Caco-2 (cell line): ENCODE results near the gene FZD10. TPM values are rescaled to one million over a fixed set of nuclear protein-coding genes. Genes with fewer than 3 reads are reported as not detected.

ENCODE experiments used
- BruUV-seq: library from RNA; stranded (reverse); fragments of 400-500 nt; replicated peaks from 2 replicates; lab custom pipeline; 2021; lab: Mats Ljungman, UMichigan
- CTCF ChIA-PET: fragments of 300-600 bp; sonication (Branson Sonifier 250); formaldehyde crosslinking; loops from one replicate; lab custom pipeline; 2022; ENCODE audit warnings: antibody characterized with exemption; lab: Charles Lee
- POLR2A ChIA-PET: fragments of 300-600 bp; sonication (Branson Sonifier 250); formaldehyde crosslinking; loops from one replicate; lab custom pipeline; 2022; ENCODE audit warnings: antibody characterized with exemption; lab: Charles Lee
- DNase-seq, 2 experiments: peaks; one replicate each; pipeline versions ENCODE4 v3.0.0 to v3.0.0-alpha.2; 2020 to 2022
- H3K27me3 ChIP-seq: replicated peaks from 2 replicates; pipeline ENCODE4 v1.6.0; 2011; ENCODE audit warnings: low read length; ENCODE audit not compliant: control insufficient read depth, insufficient read depth
- H3K36me3 ChIP-seq: 2 replicates; pipeline ENCODE4 v1.5.1; 2011; ENCODE audit warnings: low read length; ENCODE audit not compliant: control insufficient read depth, insufficient read depth
- H3K4me1 ChIP-seq: fragments of 250-450 bp; sonication (Bioruptor Pico); 2 replicates; pipeline ENCODE4 v1.5.1; 2020; ENCODE audit warnings: mild to moderate bottlenecking
- H3K4me3 ChIP-seq: 2 replicates; pipeline ENCODE4 v1.5.1; 2011; ENCODE audit warnings: low read depth, mild to moderate bottlenecking, control low read depth, low read length
- H3K9me3 ChIP-seq: fragments of 250-450 bp; sonication (Bioruptor Pico); 2 replicates; pipeline ENCODE4 v1.5.1; 2020; ENCODE audit warnings: mild to moderate bottlenecking, moderate library complexity
- H3K27ac Mint-ChIP-seq: one replicate; pipeline ENCODE4 v1.8.0; 2022; ENCODE audit warnings: mixed read lengths; ENCODE audit not compliant: unreplicated experiment
- H3K27me3 Mint-ChIP-seq: one replicate; pipeline ENCODE4 v1.8.0; 2022; ENCODE audit warnings: mixed read lengths; ENCODE audit not compliant: insufficient read depth, unreplicated experiment
- H3K36me3 Mint-ChIP-seq: one replicate; pipeline ENCODE4 v1.8.0; 2022; ENCODE audit warnings: mild to moderate bottlenecking, mixed read lengths; ENCODE audit not compliant: insufficient read depth, unreplicated experiment
- H3K4me1 Mint-ChIP-seq: one replicate; pipeline ENCODE4 v1.8.0; 2022; ENCODE audit warnings: low read depth, mixed read lengths; ENCODE audit not compliant: unreplicated experiment
- H3K4me3 Mint-ChIP-seq: one replicate; pipeline ENCODE4 v1.8.0; 2022; ENCODE audit warnings: mild to moderate bottlenecking, moderate library complexity, mixed read lengths; ENCODE audit not compliant: unreplicated experiment
- H3K9me3 Mint-ChIP-seq: one replicate; pipeline ENCODE4 v1.8.0; 2022; ENCODE audit warnings: mixed read lengths; ENCODE audit not compliant: unreplicated experiment
- intact Hi-C: fragments of 100-400 bp; cut with micrococcal nuclease; formaldehyde crosslinking; loops from one replicate; pipeline ENCODE4 v1.10.0; 2022; ENCODE audit not compliant: unreplicated experiment
- total RNA-seq: library from RNA; stranded (reverse); gene quantifications from 2 replicates; pipeline ENCODE4 v1.2.3, GENCODE V29; 2022
- TF ChIP-seq, protein P1 (sequence below), 2 experiments: fragments of 200-600 bp in 1 of 2; IDR thresholded peaks; 1 replicate in 1 of 2; 2 replicates in 1 of 2; pipeline versions ENCODE4 v1.5.1 to v1.8.0; 2011 to 2022; ENCODE audit warnings: antibody characterized with exemption in 1 of 2, control low read depth in 1 of 2, inconsistent platforms in 1 of 2, low read depth in 1 of 2, low read length in 1 of 2, mild to moderate bottlenecking in 1 of 2, moderate library complexity in 1 of 2; ENCODE audit not compliant: insufficient read depth in 1 of 2, severe bottlenecking in 1 of 2, unreplicated experiment in 1 of 2

FZD10 gene
- total RNA-seq, 1 experiment from 2014 or later, result 0.09 TPM

DNA sequence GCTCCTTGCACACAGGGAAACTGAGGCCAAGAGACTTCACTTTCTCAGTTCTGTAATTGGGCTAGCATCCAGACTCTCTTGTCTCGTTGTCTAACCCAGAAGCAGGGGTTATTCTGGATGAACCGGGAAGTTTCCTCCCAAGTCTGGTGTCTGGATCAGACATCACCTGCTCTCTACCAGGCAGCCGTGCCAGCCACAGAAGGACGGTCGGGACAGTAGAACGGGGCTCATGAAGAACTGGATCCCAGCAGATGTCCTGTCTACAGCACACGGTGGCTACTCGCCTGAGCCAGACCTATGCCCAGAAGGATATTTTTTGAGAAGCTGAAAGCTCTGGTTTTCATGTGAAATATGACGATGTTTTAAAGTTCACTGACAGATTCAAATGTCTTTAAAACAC lies 19.1 kb upstream of the FZD10 start:
- Histone ChIP-seq H3K4me1 (no peaks in the 10 kb centered on the region), H3K9me3 (no peaks in the 10 kb centered on the region), H3K4me3 (no peak overlapping the region), H3K36me3 (no peaks in the 10 kb centered on the region), H3K27me3 (no peaks in the 10 kb centered on the region)
- Mint-ChIP-seq H3K4me1 (no peaks in the 10 kb centered on the region), H3K27ac (no peak overlapping the region), H3K36me3 (no peaks in the 10 kb centered on the region), H3K27me3 (peaks cover 11% of the 10 kb centered on the region), H3K4me3 (no peak overlapping the region), H3K9me3 (no peaks in the 10 kb centered on the region)
- intact Hi-C loops, result loop anchor here (10.0 kb wide), 1 partner anchor 98 kb away; no protein-coding TSS in a partner anchor
- BruUV-seq, result no TSS peak
- ChIA-PET POLR2A (no interaction called here), CTCF (no interaction called here)
- TF ChIP-seq, protein P1, sequence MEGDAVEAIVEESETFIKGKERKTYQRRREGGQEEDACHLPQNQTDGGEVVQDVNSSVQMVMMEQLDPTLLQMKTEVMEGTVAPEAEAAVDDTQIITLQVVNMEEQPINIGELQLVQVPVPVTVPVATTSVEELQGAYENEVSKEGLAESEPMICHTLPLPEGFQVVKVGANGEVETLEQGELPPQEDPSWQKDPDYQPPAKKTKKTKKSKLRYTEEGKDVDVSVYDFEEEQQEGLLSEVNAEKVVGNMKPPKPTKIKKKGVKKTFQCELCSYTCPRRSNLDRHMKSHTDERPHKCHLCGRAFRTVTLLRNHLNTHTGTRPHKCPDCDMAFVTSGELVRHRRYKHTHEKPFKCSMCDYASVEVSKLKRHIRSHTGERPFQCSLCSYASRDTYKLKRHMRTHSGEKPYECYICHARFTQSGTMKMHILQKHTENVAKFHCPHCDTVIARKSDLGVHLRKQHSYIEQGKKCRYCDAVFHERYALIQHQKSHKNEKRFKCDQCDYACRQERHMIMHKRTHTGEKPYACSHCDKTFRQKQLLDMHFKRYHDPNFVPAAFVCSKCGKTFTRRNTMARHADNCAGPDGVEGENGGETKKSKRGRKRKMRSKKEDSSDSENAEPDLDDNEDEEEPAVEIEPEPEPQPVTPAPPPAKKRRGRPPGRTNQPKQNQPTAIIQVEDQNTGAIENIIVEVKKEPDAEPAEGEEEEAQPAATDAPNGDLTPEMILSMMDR (IDR thresholded peaks at IDR 0.05; ENCODE audit: insufficient read depth in 1 of 2, low read depth in 1 of 2, low read length in 1 of 2, severe bottlenecking in 1 of 2, unreplicated experiment in 1 of 2), result no peak
- no peak for DNase-seq

DNA sequence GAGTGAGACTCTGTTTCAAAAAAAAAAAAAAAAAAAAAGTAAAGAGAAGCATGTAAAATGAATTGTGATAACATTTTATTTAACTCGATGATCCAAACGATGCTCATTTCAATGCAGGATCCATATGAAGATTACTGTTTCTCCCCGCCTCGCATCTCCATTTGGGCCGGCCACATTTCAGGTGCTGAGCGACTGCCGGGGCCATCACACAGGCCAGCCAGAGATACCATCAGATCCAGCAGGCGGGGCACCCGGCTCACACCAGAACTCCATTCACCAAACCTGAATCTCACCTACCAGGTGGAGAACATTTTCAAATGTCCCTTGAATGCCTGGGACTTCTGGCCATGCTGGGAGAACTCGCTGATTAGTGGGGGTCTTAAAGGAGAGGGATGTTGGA lies 18.0 kb upstream of the FZD10 start:
- Mint-ChIP-seq H3K9me3 (no peaks in the 10 kb centered on the region), H3K36me3 (no peaks in the 10 kb centered on the region), H3K27ac (no peak overlapping the region), H3K27me3 (peaks cover 11% of the 10 kb centered on the region), H3K4me3 (no peak overlapping the region), H3K4me1 (no peaks in the 10 kb centered on the region)
- TF ChIP-seq, protein P1 (IDR thresholded peaks at IDR 0.05; ENCODE audit: insufficient read depth in 1 of 2, low read depth in 1 of 2, low read length in 1 of 2, severe bottlenecking in 1 of 2, unreplicated experiment in 1 of 2), result no peak
- no peaks in the 10 kb centered on the region for H3K27me3 ChIP-seq
- intact Hi-C loops, result loop anchor here (10.0 kb wide), 1 partner anchor 99 kb away; no protein-coding TSS in a partner anchor
- H3K9me3 ChIP-seq, result no peaks in the 10 kb centered on the region
- no TSS peak for BruUV-seq
- H3K36me3 ChIP-seq, result no peaks in the 10 kb centered on the region
- no peaks in the 10 kb centered on the region for H3K4me1 ChIP-seq
- POLR2A ChIA-PET, result no interaction called here
- DNase-seq, result no peak
- H3K4me3 ChIP-seq, result no peak overlapping the region
- CTCF ChIA-PET, result no interaction called here

DNA sequence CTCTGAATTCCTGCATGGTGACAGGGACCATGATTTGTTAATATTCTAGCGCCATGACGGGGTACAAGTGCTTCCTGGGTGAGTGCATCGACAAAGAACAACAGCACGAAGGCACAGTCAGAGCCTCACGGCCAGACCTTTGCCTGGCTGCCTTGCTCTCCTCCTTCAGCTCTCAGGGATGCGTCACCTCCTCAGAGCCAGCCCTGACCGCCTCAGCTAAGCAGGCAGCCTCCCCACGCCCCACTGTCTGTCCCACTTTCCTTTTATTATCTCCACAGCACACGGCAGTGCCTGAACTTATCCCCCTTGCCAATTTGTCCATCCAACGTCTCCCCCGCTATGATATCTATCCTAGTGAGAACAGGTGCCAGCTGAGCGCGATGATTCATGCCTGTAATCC lies 16.5 kb upstream of the FZD10 start:
- H3K36me3 Mint-ChIP-seq, result no peaks in the 10 kb centered on the region
- H3K4me3 Mint-ChIP-seq, result no peak overlapping the region
- CTCF ChIA-PET, result no interaction called here

More for the DNA sequence above, 16.5 kb upstream of the FZD10 start:
- Mint-ChIP-seq H3K4me1 (no peaks in the 10 kb centered on the region), H3K9me3 (no peaks in the 10 kb centered on the region), H3K27me3 (peaks cover 11% of the 10 kb centered on the region), H3K27ac (no peak overlapping the region)
- no peak overlapping the region for H3K4me3 ChIP-seq
- H3K27me3 ChIP-seq, result no peaks in the 10 kb centered on the region
- H3K4me1 ChIP-seq, result no peaks in the 10 kb centered on the region
- H3K36me3 ChIP-seq, result no peaks in the 10 kb centered on the region
- H3K9me3 ChIP-seq, result no peaks in the 10 kb centered on the region
- POLR2A ChIA-PET, result no interaction called here
- TF ChIP-seq, protein P1 (IDR thresholded peaks at IDR 0.05; ENCODE audit: insufficient read depth in 1 of 2, low read depth in 1 of 2, low read length in 1 of 2, severe bottlenecking in 1 of 2, unreplicated experiment in 1 of 2), result no peak
- intact Hi-C loops, result loop anchor here (10.0 kb wide), 1 partner anchor 101 kb away; no protein-coding TSS in a partner anchor
- no TSS peak for BruUV-seq
- DNase-seq, result no peak
